ENCODE measurements around the gene FKBP1A. TPM values are rescaled to one million over a fixed set of nuclear protein-coding genes. Genes with fewer than 3 reads are reported as not detected.

The FKBP1A gene
- total and polyA plus RNA-seq, 2 of the 4 experiments (the other 2 are of a cell fraction), result 120 to 528 TPM

DNA sequence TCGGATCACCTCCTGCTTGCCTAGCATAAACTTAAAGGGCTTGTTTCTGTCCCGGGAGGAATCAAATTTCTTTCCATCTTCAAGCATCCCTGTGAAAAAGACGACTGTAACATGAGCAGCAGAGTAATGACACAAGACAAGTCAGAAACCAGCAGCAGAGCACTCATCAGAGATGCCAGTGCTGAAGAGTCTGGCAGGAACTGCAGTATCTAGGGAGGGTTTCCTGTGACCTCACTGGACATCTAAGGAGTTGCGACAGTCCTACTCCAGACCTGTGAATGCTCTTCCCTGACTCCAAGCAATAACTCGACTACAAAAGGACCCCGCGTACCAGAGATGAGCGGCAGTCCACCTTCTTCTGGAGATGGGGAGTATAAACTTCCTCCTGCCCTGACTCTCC is 17.3 kb downstream of the FKBP1A start:
- Histone ChIP-seq H3K23ac (ENCODE audit: low read depth, low read length) (no peak overlapping the region), H4K8ac (ENCODE audit: low read depth in 2 of 2, low read length in 2 of 2) (no peak overlapping the region), H3K9ac (ENCODE audit: low read depth, low read length) (no peak overlapping the region), H2BK20ac (ENCODE audit: low read depth, low read length) (no peak overlapping the region), H3K4me3 (ENCODE audit: insufficient read depth, low read depth, low read length) (no peak overlapping the region), H3K27ac (ENCODE audit: insufficient read depth, low read length) (peak overlapping the region; percentile 29; the same call in 1 of the 2 replicates), H2AK9ac (replicated peaks; ENCODE audit: low read depth, low read length, poor library complexity) (no peak overlapping the region), H3K4me2 (ENCODE audit: low read depth, low read length) (0 out of 2 replicates have a peak overlapping the region, but pooled peaks have one; percentile 14), H2AFZ (replicated peaks; ENCODE audit: low read length, poor library complexity) (no peak overlapping the region), H2BK15ac (ENCODE audit: low read depth, low read length) (no peak overlapping the region), H2BK120ac (ENCODE audit: low read depth, low read length) (no peak overlapping the region), H3K4ac (ENCODE audit: low read depth, low read length) (peak overlapping the region; percentile 8; the same call in 1 of the 2 replicates), H4K5ac (ENCODE audit: low read depth, low read length) (no peak overlapping the region), H2BK5ac (ENCODE audit: low read depth, low read length, poor library complexity, severe bottlenecking) (peak overlapping the region; percentile 43), H2AK5ac (ENCODE audit: low read depth, low read length) (no peak overlapping the region), H4K91ac (ENCODE audit: insufficient read depth, low read depth, low read length) (no peak overlapping the region), H3K56ac (ENCODE audit: extremely low read depth, insufficient read depth, low read length) (no peak overlapping the region), H3K18ac (ENCODE audit: low read depth, low read length) (no peak overlapping the region), H4K20me1 (ENCODE audit: insufficient read depth, low read length) (peaks cover 83% of the 10 kb centered on the region), H3K14ac (replicated peaks; ENCODE audit: low read depth, low read length) (peak overlapping the region; percentile 28; the same call in 1 of the 2 replicates), H3K9me3 (ENCODE audit: control insufficient read depth, insufficient read depth, low read length) (no peaks in the 10 kb centered on the region), H3K36me3 (ENCODE audit: control insufficient read depth, insufficient read depth, low read length) (peaks cover 18% of the 10 kb centered on the region), H3K79me1 (ENCODE audit: low read depth in 1 of 2, low read length in 2 of 2) (peaks cover 30 to 95% of the 10 kb centered on the region in 2 experiments), H3K27me3 (ENCODE audit: control insufficient read depth, insufficient read depth, low read length) (no peaks in the 10 kb centered on the region), H3K9me1 (ENCODE audit: insufficient read depth, low read length) (peaks cover 59% of the 10 kb centered on the region), H3K4me1 (ENCODE audit: control insufficient read depth, insufficient read depth, low read length) (peaks cover 37% of the 10 kb centered on the region)
- POLR2A ChIA-PET (ENCODE audit: unreplicated experiment), result no interaction called here
- ATAC-seq (ENCODE audit: low read depth), result peak; percentile 82
- whole genome bisulfite sequencing, 2 experiments (ENCODE audit: extremely low coverage in 2 of 2, insufficient read length in 1 of 2), result no CpG with 5 or more reads among the region's 8 CpGs
- BruUV-seq (replicated peaks), result no TSS peak
- CTCF ChIA-PET, result interaction anchor here (0.9 kb wide), 1 partner anchor 61 kb away, joined by 3 read pairs; no protein-coding TSS in a partner anchor
- dilution Hi-C loops (cut with HindIII; ENCODE audit: low sequenced_read_pairs, unreplicated experiment) (no loop called here), intact Hi-C loops (cut with micrococcal nuclease) (loop anchor here (5.0 kb wide), 1 partner anchor 48 kb away; the partner anchor contains the start of gene SDCBP2), in situ Hi-C loops (cut with MboI; ENCODE audit: low sequenced_read_pairs) (no loop called here)
- peak; percentile 94 for TF ChIP-seq CEBPB (IDR thresholded peaks at IDR 0.05; ENCODE audit: low read depth, low read length)
- no peak for TF ChIP-seq MAFK (IDR thresholded peaks at IDR 0.05; ENCODE audit: low read depth, low read length)
- DNase-seq, result peak; percentile 93
